HG02938 (cell line): ENCODE data around the gene HAUS6.
"Not testable (repeated sequence)": the region's sequence is repeated elsewhere in the genome, so short reads cannot be mapped to it uniquely, and the experiment has no call there.

ENCODE experiments used
- ATAC-seq: cut with Tn5 transposase; IDR thresholded peaks from one replicate; pipeline ENCODE4 v1.9.1; 2021; ENCODE audit warnings: mild to moderate bottlenecking, moderate library complexity; ENCODE audit not compliant: unreplicated experiment

Gene HAUS6

DNA sequence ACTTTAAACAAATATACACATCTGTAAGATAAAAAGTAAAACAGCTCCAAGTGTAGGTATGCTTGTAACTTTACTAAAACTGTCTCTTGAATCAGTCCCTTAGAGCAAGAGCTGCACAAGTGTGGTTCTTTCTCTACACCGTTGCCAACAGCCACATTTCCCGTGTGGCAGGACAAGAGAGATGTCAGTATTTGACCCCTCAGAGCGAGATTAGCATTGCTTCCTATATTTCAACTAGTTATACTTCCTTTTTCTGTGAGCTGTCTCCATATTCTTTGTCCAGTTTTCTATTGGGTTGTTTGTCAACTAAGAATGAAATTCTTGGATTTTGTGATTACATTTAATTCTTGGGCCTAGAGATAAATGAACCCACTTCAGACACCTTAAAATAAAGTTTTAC lies 16.5 kb upstream of the HAUS6 start:
- no peak for ATAC-seq

DNA sequence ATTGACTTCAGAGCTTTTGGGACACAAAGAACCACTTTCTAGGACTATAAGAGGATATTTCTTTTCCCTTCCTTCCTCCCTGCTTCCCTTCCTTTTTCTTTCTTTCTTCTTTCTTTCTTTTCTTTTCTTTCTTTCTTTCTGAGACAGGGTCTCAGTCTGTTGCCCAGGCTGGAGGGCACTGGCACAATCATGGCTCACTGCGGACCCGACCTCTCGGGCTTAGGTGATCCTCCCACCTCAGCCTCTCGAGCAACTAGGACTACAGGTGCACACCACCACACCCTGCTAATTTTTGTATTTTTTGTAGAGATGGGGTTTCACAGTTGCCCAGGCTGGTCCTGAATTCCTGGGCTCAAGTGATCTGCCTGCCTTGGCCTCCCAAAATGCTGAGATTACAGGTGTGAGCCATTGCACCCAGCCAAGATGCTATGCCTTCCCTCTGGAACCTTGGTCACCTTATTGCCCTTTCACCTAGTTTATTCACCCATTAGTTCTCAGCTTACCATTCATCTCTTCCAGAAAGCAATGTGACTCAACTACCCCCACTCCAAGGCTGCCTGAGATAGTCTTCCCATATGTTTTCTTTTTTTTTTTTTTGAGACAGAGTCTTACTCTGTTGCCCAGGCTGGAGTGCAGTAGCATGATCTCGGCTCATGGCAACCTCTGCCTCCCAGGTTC lies 14.5 kb upstream of the HAUS6 start:
- no peak for ATAC-seq

DNA sequence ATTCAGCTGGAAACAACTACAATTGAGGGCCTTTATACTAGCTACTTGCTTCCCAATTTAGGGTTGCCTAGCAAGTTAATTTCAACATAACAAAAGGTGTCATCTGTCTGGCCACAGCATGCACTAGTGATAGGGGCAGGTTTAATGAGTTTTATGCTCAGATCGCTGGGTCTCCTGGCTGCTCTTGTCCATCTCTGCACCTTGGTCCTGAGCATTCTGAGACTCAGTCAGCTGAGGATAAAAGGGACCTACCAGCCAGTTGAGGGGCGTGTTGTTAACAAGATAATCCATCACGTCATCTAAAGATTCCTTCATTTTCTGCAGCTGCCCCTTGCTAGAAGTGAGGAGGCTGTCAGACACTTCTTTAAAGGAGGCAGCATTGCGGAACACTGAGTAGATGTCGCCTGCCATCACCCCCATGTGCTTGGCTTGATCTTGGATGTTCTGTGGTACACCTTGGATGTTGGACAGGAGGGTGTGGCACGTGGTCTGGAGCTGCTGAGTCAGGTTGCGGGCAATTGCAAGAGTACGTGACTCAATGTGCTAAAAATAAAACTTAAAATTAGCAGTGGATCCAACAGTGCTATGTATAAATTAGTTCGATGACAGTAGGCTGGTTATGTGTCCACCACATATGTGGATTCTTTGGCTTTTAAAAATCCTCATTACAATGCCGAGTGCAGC lies 13.5 kb upstream of the HAUS6 start:
- no peak for ATAC-seq

DNA sequence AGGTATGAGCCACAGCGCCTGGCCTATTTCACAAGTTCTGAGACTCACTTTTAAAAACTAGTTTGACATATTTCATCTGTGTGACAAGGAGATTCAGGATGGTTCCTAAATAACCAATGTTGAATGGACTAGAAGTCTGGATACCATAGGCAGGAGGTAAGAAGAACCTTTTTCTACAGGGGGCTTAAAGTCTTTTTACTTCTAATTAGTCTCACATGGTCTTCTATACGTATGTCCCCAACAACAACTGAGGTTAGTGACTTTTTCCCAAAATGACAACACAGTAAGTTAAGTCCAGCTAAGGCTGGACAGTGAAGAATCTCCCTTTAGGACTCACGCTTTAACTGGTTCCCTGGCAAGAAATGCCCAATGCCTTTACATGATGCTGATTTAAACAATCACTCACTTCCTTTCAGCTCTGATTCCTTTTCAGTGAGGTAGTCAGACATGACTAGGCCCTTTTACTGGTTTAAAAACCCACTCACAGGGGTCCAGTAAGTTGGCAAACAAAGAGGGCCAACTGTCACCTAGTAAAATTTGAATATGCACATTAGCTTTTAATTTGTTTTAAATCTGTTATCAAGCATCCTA lies 12.1 kb upstream of the HAUS6 start:
- no peak for ATAC-seq

DNA sequence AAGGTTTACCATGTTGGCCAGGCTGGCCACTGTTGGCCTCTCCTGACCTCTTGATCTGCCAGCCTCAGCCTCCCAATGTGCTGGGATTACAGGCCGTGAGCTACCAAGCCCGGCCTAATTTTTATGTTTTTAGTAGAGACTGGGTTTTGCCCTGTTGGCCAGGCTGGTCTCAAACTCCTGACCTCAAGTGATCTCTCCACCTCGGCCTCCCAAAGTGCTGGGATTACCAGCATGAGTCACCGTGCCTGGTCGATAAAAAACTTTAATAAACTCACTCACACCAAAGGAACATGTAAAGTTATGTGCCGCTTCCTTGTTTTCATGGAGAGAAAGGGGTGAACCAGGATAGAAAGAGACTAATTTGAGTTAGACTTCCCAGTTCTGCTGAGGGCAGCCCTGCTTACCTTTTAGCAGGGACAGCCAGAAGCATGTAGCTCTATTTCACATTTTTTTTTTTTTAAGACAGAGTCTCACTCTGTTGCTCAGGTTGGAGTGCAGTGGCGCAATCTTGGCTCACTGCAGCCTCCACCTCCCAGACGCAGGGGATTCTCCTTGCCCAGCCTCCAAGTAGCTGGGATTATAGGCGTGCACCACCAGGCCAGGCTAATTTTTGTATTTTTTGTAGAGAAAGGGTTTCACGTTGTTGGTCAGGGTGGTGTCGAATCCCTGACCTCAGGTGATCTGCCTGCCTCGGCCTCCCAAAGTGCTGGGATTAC lies 11.4 kb upstream of the HAUS6 start:
- no peak for ATAC-seq

DNA sequence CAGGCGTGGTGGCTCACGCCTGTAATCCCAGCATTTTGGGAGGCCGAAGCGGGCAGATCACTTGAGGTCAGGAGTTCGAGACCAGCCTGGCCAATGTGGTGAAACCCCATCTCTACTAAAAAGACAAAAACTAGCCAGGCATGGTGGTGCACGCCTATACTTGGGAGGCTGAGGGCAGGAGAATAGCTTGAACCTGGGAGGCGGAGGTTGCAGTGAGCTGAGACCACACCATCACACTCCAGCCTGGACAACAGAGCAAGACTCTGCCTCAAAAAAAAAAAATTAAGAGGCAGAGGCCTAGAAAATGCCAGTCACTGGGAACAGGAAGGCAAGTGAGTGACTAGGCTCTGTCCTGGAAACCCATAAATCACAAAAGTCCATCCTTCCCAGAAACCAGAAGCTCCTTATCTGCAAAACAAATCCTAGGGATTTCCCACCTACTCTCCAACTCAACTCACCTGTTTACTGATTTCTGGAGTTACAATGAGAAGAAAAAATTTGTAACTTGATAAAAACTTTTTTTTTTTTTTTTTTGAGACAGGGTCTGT lies 10.4 kb upstream of the HAUS6 start:
- not testable (repeated sequence) for ATAC-seq

DNA sequence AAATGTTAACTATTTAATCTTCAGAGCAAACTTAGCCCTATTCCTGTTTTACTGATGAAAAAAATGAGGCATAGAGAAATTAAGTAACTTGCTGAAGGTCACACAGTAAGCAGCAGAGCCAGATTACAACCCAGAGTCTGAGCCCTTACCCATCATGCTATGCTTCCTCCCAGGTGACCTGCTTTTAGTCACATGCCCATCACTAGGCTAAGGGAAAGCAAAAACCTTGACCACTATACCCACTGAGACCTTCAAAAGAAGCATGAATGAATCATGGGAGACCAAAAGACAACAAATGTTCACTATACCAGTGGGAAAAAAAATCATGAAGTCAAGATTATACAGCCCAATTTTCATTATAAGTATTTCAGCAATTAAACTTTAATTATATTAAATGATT lies 5.3 kb upstream of the HAUS6 start:
- no peak for ATAC-seq

DNA sequence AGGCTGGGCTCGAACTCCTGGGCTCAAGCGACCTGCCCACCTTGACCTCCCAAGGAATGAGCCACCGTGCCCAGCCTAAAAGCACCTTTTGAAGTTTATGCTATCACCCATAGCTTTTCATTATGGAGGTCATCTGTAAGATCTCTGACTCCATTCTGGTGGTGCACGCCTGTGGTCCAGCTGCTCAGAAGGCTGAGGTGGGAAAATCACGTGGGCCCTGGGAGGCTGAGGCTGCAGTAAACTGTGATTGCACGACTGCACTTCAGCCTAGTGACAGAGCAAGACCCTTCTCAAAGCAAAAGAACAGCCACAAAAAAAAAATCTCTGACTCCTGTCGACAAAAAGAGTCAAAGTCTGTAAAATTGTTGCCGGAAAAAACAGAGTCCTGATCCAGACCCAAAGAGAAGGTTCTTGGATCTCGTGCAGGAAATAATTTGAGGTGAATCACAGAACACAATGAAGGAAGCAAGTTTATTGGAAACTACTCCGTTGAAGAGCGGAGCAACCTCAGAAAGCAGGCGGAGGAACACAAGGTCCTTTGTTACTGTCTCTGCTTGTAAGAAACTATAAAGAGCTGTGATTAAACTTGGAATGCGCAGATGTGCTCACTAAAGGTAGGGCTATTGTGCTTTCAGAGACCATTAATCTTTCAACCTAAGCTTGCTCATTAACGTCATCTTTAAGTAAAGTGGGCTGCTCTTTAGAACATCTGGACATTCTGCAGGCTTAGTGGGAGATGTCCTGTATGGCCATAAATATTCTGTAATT lies 2.0 kb upstream of the HAUS6 start:
- no peak for ATAC-seq

DNA sequence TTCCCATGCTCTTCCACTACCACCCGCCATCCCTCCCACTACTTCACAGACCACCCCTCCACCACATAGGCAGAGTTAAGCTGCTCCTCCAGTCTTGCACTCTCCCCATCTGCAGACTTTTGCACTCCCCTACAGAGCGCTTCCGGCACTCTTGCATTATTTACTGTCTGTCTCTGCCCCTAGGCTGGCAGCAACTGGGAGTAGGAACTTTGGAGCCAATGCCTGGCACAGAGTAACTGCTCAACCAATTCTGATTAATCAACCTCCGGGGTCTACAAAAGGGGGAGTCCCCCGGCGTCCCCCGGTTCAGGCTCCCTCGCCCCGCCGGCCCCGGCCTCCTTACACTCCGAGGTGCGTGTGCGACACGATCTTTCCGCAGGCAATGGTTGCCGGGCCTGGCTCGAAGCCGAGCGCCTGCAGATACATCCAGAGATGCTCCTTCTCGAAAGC lies 498 bp downstream of the HAUS6 start:
- peak; percentile 37 for ATAC-seq

DNA sequence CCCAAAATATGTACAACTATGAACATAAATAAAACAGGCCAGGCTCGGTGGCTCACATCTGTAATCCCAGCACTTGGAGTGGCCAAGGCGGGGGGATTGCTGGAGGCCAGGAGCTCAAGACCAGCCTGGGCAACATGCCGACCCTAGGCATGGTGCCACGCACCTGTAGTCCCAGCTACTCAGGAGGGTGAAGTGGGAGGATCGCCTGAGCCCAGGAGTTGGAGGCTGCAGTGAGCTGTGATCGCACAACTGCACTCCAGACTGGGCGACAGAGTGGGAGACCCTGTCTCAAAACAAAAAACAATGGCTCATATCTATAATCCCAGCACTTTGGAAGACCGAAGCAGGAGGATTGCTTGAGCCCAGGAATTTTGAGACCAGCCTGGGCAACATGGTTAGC lies 1.5 kb downstream of the HAUS6 start:
- ATAC-seq: no peak

DNA sequence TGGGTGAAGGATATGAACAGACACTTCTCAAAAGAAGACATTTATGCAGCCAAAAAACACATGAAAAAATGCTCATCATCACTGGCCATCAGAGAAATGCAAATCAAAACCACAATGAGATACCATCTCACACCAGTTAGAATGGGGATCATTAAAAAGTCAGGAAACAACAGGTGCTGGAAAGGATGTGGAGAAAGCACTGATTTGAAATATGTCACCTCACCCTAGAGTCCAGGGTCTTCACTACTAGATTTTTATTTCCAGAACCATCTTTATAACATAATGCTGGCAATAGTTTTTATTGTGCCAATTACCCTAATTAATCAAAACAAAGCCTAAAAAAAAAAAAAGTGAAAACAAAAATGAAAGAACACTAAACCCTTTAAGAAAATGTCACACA lies 5.3 kb downstream of the HAUS6 start:
- not testable (repeated sequence) for ATAC-seq

DNA sequence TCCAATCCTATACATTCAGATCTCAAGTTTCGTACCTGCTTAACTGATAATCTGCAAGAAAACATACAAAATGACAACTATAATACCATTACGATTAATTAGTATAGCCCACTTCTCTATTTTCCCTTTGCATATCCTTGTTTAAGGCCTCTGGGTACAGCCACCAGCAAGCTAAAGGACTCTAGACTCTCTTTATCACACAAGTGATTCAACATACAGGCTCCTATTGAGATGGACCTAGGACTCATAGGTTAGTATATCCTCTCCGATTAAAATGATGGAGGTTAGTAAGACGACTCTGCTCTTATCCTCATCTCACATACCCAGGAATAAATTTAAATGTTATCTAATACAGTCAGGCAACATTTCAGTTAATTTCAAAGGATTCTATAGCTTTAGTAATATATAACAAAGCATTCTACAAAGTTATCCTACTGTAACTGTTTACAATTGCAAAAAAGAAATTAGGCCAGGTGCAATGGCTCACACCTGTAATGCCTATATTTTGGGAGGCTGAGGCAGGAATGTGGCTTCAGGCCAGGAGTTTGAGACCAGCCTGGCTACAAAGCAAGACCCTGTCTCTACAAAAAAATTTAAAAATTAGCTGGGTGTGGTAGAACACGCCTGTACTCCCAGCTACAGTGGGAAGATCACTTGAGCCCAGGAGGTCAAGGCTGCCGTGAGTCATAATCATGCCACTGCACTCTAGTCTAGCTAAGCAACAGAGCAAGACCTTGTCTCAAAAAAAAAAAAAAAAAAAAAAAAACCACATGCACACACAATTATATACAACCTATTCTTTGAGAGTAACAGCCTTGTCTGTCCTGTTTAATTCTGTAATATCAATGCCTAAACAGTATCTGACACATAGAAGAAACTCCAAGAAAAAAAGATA lies 15.4 kb downstream of the HAUS6 start:
- no peak for ATAC-seq

DNA sequence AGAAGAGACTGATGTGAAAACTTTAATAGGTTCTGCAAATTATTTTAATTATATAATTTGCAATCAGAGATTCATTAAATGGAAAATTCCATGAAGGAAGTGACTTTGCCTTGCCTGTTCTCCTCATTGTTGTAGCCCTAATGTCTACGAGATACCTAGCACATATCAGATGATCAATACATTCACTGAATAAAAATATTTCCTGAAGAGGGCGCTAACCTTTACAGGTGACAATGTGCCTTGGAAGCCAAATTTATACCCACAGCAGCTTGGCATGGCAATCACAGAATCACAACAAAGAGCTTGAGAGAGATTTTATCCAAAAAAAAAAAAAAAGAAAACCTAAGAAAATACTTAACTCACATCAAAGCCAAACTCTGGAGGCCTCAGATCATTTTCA lies 17.4 kb downstream of the HAUS6 start:
- ATAC-seq: peak; percentile 73

DNA sequence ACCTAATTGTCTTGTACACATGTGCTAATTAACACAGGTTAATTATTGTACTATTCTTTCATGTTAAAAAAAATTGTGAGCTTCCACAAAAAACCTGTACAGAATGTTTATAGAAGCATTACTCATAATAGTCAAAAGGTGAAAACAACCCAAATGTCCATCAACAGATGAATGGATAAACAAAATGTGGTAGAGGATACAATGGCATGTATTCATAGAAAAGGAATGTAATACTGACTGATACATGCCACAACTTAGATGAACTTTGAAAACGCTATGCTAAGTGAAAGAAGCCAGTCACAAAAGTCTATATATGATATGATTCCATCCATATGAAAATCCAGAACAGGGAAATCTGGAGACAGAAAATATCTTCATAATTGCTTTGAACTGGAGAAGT lies 27.9 kb downstream of the HAUS6 start:
- ATAC-seq: no peak

DNA sequence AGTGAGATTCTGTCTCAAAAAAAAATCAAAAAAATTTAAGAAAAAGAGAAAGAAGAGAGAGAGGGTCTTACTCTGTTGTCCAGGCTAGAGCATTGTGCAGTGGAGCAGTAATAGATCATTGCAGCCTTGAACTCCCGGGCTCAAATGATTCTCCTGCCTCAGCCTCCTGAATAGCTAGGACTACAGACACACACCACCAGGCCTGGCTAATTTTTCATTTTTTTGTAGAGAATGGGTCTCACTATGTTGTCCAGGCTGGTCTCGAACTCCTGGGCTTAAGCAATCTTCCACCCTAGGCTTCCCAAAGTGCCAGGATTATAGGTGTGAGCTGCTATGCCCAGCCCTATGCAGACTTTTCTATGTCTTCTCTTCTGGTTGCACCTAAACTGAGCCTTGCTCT lies 28.5 kb downstream of the HAUS6 start:
- ATAC-seq: no peak

DNA sequence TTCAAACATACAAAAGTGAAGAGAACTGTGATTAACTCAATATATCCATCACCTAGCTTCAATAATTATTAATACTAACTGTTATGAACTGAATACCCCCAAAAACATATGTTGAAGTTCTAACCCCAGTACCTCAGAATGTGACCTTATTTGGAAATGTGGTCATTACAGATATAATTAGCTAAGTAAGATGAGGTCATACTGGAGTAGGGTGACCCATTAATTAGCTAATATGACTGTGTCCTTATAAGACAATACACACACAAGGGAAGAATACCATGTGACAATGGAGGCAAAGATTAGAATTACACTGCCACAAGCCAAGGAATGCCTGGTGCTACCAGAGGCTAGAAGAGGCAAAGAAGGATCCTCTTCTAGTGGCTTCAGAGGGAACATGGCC lies 45.7 kb downstream of the HAUS6 start:
- ATAC-seq: no peak

DNA sequence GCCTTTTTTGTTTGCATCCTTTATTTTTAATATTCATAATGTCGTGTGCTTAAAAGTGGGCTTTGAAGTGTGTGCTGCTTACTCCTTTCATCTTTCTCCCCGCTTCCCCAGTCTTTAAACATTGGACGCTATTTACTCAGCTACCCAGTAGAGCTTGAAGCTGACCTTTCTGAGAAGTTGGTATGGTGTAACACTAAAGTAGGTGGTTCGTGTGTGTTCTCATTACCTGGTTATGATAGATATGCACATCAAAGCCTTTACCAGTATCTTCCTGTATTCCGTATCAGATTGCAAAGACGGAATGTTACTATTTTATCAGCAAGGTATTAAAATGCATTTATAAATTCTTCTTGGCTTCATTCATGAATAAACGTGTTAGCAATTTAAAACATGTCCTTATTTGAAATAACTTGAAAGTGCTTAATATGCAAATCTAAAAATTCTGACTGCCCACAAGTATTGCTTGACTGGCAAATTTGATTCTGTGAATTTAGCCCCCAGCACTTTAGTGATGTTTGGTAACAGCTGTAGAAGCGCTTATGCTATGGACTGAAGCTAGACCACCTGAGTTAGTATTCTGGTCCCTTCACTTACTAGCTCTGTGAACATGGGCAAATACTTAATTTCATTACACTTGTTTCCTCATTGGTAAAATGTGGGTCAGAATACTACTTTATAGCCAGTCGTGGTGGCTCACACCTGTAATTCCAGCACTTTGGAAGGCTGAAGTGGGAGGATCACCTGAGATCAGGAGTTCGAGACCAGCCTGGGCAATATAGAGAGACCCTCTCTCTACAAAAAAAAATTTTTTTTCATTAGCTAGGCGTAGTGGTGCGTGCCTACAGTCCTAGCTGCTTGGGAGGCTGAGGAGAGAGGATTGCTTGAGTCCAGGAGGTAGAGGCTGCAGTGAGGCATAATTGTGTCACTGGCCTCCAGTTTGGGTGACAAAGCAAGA lies 51.8 kb downstream of the HAUS6 start:
- no peak for ATAC-seq

DNA sequence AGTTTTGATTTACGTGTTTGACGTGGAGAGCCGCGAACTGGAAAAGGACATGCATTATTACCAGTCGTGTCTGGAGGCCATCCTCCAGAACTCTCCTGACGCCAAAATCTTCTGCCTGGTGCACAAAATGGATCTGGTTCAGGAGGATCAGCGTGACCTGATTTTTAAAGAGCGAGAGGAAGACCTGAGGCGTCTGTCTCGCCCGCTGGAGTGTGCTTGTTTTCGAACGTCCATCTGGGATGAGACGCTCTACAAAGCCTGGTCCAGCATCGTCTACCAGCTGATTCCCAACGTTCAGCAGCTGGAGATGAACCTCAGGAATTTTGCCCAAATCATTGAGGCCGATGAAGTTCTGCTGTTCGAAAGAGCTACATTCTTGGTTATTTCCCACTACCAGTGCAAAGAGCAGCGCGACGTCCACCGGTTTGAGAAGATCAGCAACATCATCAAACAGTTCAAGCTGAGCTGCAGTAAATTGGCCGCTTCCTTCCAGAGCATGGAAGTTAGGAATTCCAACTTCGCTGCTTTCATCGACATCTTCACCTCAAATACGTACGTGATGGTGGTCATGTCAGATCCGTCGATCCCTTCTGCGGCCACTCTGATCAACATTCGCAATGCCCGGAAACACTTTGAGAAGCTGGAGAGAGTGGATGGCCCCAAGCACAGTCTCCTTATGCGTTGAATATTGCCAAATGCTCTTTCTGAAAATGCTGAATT lies 52.6 kb downstream of the HAUS6 start:
- no peak for ATAC-seq
